Activated naive CD4-positive, alpha-beta T cell treated with anti-CD3 and anti-CD28 coated beads, Interleukin-2, amount 10 ng/mL, durations not matched to agents 7 days and 5 days (primary cell): ENCODE measurements around the gene STK10.

ENCODE experiments used
- CTCF ChIA-PET: fragments of 350-600 bp; sonication (Branson Sonifier 250); formaldehyde crosslinking; loops from one replicate; lab custom pipeline; 2021; ENCODE audit warnings: antibody characterized with exemption; lab: Charles Lee
- DNase-seq: peaks from one replicate; pipeline ENCODE4 v3.0.0-alpha.2; 2020
- H3K27ac Mint-ChIP-seq: one replicate; pipeline ENCODE4 v1.8.0; 2021; ENCODE audit warnings: mild to moderate bottlenecking, moderate library complexity, mixed read lengths
- H3K27me3 Mint-ChIP-seq: one replicate; pipeline ENCODE4 v1.8.0; 2021; ENCODE audit warnings: mild to moderate bottlenecking, mixed read lengths
- H3K36me3 Mint-ChIP-seq: one replicate; pipeline ENCODE4 v1.8.0; 2021; ENCODE audit warnings: mixed read lengths
- H3K4me1 Mint-ChIP-seq: one replicate; pipeline ENCODE4 v1.8.0; 2021; ENCODE audit warnings: mixed read lengths
- H3K4me3 Mint-ChIP-seq: one replicate; pipeline ENCODE4 v1.8.0; 2021; ENCODE audit warnings: mild to moderate bottlenecking, moderate library complexity, mixed read lengths
- H3K9me3 Mint-ChIP-seq: one replicate; pipeline ENCODE4 v1.8.0; 2021; ENCODE audit warnings: mixed read lengths

STK10 gene

GRCh38 chr5:172140120-172140519 lies 47.9 kb downstream of the STK10 start:
- DNase-seq = no peak
- peaks cover 57% of the 10 kb centered on the region for H3K4me1 Mint-ChIP-seq
- H3K4me3 Mint-ChIP-seq = no peak overlapping the region
- H3K9me3 Mint-ChIP-seq = peaks cover 3% of the 10 kb centered on the region
- CTCF ChIA-PET = no interaction called here
- H3K27ac Mint-ChIP-seq = no peak overlapping the region
- no peaks in the 10 kb centered on the region for H3K27me3 Mint-ChIP-seq
- H3K36me3 Mint-ChIP-seq = peaks cover 55% of the 10 kb centered on the region

GRCh38 chr5:172137046-172137445 lies 51.0 kb downstream of the STK10 start:
- Mint-ChIP-seq H3K9me3 (peaks cover 3% of the 10 kb centered on the region), H3K27ac (no peak overlapping the region), H3K4me3 (no peak overlapping the region), H3K4me1 (peaks cover 62% of the 10 kb centered on the region), H3K36me3 (peaks cover 62% of the 10 kb centered on the region), H3K27me3 (no peaks in the 10 kb centered on the region)
- CTCF ChIA-PET = no interaction called here
- DNase-seq = no peak

DNA sequence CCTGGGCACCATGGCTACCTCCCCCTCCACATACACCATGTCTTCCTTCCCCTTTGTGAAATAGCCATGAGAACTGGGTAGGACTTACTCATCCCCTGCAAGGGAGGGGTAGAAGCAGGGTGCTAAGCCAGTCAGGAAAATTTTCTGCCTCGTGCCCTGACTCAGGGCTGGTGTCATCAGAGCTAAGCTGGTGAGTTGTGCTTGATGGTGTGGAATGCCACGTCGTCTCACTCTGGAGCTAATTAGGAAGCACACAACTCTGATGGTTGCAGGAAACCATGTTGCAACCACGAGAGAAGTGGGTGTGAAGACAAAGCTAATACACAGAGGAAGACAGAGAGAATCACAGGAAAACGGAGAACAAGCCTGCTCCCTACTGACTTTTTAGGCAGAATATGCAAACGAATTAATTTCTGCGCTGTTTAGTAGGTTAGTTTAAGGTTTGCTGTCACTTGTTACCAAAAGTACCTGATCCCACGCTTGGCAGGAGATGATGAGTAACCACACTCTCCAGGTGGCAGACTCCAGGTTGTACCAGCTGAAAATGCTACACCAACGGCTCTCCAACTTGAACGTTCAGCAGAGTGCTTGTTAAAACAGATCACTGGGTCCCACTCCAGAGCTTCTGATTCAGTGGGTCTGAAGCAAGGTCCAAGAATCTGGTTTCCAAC lies 54.5 kb downstream of the STK10 start:
- H3K9me3 Mint-ChIP-seq = peaks cover 3% of the 10 kb centered on the region
- no peak overlapping the region for H3K4me3 Mint-ChIP-seq
- peak overlapping the region; percentile 83 for H3K27ac Mint-ChIP-seq
- CTCF ChIA-PET = interaction anchor here (0.7 to 1.6 kb wide), 3 partner anchors 53 to 64 kb away, joined by 4 to 5 read pairs (median 5); partner anchors contain the start of gene STK10
- peaks cover 64% of the 10 kb centered on the region for H3K36me3 Mint-ChIP-seq
- no peaks in the 10 kb centered on the region for H3K27me3 Mint-ChIP-seq
- H3K4me1 Mint-ChIP-seq = peaks cover 51% of the 10 kb centered on the region
- no peak for DNase-seq

- Mint-ChIP-seq H3K27me3 (no peaks in the 10 kb centered on the region), H3K9me3 (no peaks in the 10 kb centered on the region), H3K4me1 (peaks cover 49% of the 10 kb centered on the region), H3K27ac (no peak overlapping the region), H3K4me3 (no peak overlapping the region), H3K36me3 (peaks cover 74% of the 10 kb centered on the region)
- CTCF ChIA-PET = no interaction called here
- no peak for DNase-seq
Observed at GRCh38 chr5:172131690-172132089, 56.3 kb downstream of the STK10 start.

GRCh38 chr5:172129256-172129910 lies 58.6 kb downstream of the STK10 start:
- DNase-seq = no peak
- H3K4me1 Mint-ChIP-seq = peaks cover 40% of the 10 kb centered on the region
- no peaks in the 10 kb centered on the region for H3K9me3 Mint-ChIP-seq
- CTCF ChIA-PET = no interaction called here
- H3K27me3 Mint-ChIP-seq = no peaks in the 10 kb centered on the region
- H3K36me3 Mint-ChIP-seq = peaks cover 77% of the 10 kb centered on the region
- peak overlapping the region; percentile 42 for H3K27ac Mint-ChIP-seq
- no peak overlapping the region for H3K4me3 Mint-ChIP-seq

DNA sequence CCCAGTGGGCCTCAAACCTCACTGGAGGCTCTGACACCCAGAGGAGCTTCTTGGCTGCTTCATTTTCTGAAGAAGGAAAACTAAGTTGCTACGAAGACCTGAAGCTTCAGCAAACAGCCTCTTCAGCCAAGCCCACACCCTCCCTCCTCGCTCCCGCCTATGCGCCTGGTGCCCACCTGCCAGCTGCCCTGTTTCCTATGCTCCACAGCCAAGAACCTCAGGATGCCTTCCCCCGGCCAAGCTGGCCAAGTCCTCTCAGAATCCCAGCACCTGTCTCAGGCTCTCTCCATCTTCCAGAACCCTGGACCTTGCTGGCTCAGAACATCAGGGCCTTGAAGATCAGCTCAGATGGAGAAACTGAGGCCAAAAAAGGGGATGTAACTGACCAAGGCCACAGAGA lies 60.4 kb downstream of the STK10 start:
- H3K4me1 Mint-ChIP-seq = peaks cover 33% of the 10 kb centered on the region

GRCh38 chr5:172123269-172123692 lies 64.7 kb downstream of the STK10 start:
- Mint-ChIP-seq H3K4me1 (peaks cover 40% of the 10 kb centered on the region), H3K9me3 (no peaks in the 10 kb centered on the region), H3K27ac (peak overlapping the region; percentile 37), H3K27me3 (no peaks in the 10 kb centered on the region), H3K4me3 (no peak overlapping the region), H3K36me3 (peaks cover 72% of the 10 kb centered on the region)
- no peak for DNase-seq
- CTCF ChIA-PET = interaction anchor here (1.1 to 1.5 kb wide), 3 partner anchors 10 to 65 kb away, joined by 3 to 10 read pairs (median 4); partner anchors contain the start of gene STK10

More for the DNA sequence above, 60.4 kb downstream of the STK10 start:
- no peaks in the 10 kb centered on the region for H3K9me3 Mint-ChIP-seq
- H3K27me3 Mint-ChIP-seq = no peaks in the 10 kb centered on the region
- DNase-seq = no peak
- H3K36me3 Mint-ChIP-seq = peaks cover 82% of the 10 kb centered on the region
- no peak overlapping the region for H3K4me3 Mint-ChIP-seq
- CTCF ChIA-PET = interaction anchor here (0.6 kb wide), 1 partner anchor 77 kb away, joined by 3 read pairs; no protein-coding TSS in a partner anchor
- no peak overlapping the region for H3K27ac Mint-ChIP-seq

- Mint-ChIP-seq H3K4me1 (peaks cover 62% of the 10 kb centered on the region), H3K36me3 (peaks cover 64% of the 10 kb centered on the region), H3K9me3 (no peaks in the 10 kb centered on the region), H3K4me3 (no peak overlapping the region), H3K27ac (peak overlapping the region; percentile 60), H3K27me3 (no peaks in the 10 kb centered on the region)
- CTCF ChIA-PET = no interaction called here
- DNase-seq = no peak
Observed at GRCh38 chr5:172119921-172120688, 67.9 kb downstream of the STK10 start.

DNA sequence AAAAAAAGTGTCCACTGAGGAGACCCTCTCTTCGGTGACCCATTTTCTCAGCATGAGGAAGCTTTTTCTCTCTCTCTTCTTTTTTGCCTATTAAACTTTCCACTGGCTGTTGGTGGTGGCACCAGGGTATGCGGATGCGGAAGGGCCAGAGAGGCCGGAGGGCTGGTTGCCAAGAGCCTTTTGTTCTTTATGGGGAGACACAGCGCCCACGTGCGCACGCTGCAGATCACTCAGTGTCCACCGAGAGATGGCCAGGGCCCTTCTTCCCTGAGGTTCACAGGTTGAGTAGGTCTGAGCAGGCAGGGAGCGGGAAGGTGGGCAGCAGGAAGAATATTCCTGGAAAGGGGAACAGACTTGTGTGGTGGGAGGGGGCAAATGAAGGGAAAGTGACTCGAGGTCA lies 69.1 kb downstream of the STK10 start:
- H3K9me3 Mint-ChIP-seq = no peaks in the 10 kb centered on the region
- H3K4me1 Mint-ChIP-seq = peaks cover 66% of the 10 kb centered on the region
- CTCF ChIA-PET = no interaction called here
- H3K27me3 Mint-ChIP-seq = no peaks in the 10 kb centered on the region
- DNase-seq = no peak
- no peak overlapping the region for H3K4me3 Mint-ChIP-seq
- peaks cover 60% of the 10 kb centered on the region for H3K36me3 Mint-ChIP-seq
- peak overlapping the region; percentile 86 for H3K27ac Mint-ChIP-seq

- Mint-ChIP-seq H3K4me3 (no peak overlapping the region), H3K27me3 (no peaks in the 10 kb centered on the region), H3K9me3 (no peaks in the 10 kb centered on the region), H3K36me3 (peaks cover 57% of the 10 kb centered on the region), H3K27ac (peak overlapping the region; percentile 77), H3K4me1 (peaks cover 69% of the 10 kb centered on the region)
- no peak for DNase-seq
- CTCF ChIA-PET = interaction anchor here (0.7 to 2.3 kb wide), 3 partner anchors 11 to 70 kb away, joined by 3 to 4 read pairs (median 3); partner anchors contain the start of gene STK10
Observed at GRCh38 chr5:172117977-172118701, 69.9 kb downstream of the STK10 start.

- CTCF ChIA-PET = interaction anchor here (2.3 to 2.7 kb wide), 2 partner anchors 8 to 59 kb away, joined by 4 to 14 read pairs; no protein-coding TSS in a partner anchor
- H3K27ac Mint-ChIP-seq = peak overlapping the region; percentile 96
- no peaks in the 10 kb centered on the region for H3K27me3 Mint-ChIP-seq
- peaks cover 86% of the 10 kb centered on the region for H3K4me1 Mint-ChIP-seq
- peak; percentile 59 for DNase-seq
- peaks cover 55% of the 10 kb centered on the region for H3K36me3 Mint-ChIP-seq
- H3K4me3 Mint-ChIP-seq = peak overlapping the region; percentile 74
- H3K9me3 Mint-ChIP-seq = no peaks in the 10 kb centered on the region
Observed at GRCh38 chr5:172115541-172115982, 72.5 kb downstream of the STK10 start.

DNA sequence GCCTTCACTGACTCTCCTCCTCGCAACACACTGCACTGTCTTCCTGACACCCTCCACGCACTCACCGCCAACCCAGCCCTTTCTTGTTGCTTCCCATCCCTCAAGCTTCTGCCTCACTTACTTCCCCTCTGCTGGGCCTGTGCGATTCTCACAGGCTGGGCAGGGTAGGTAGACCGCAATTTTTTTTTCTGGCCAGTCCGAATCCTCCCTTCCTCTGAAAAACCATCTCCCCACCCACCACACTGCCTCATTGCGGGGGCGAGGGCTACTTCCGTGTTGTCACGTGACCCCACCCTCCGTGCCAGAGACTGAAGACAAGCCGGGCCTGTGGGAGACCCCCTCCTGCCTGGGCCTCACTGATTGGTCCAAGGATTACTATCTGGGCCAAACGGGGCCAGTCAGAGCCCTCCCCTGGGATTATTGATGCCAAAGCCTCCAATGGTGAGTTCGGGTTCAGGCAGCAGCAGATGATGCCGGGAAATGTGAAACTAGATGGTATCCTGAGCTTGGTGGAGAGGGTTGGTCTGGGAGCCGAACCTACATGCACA lies 73.1 kb downstream of the STK10 start:
- peak overlapping the region; percentile 74 for H3K4me3 Mint-ChIP-seq
- CTCF ChIA-PET = interaction anchor here (1.4 to 2.7 kb wide), 2 partner anchors 60 to 72 kb away, joined by 14 to 16 read pairs; no protein-coding TSS in a partner anchor

GRCh38 chr5:172113036-172113435 lies 75.0 kb downstream of the STK10 start:
- Mint-ChIP-seq H3K9me3 (no peaks in the 10 kb centered on the region), H3K4me1 (peaks cover 86% of the 10 kb centered on the region), H3K27ac (peak overlapping the region; percentile 98), H3K27me3 (no peaks in the 10 kb centered on the region), H3K4me3 (peak overlapping the region; percentile 72), H3K36me3 (peaks cover 59% of the 10 kb centered on the region)
- CTCF ChIA-PET = interaction anchor here (1.1 kb wide), 1 partner anchor 10 kb away, joined by 4 read pairs; no protein-coding TSS in a partner anchor
- peak; percentile 91 for DNase-seq

More for the DNA sequence above, 73.1 kb downstream of the STK10 start:
- H3K27me3 Mint-ChIP-seq = no peaks in the 10 kb centered on the region
- H3K4me1 Mint-ChIP-seq = peaks cover 87% of the 10 kb centered on the region
- no peaks in the 10 kb centered on the region for H3K9me3 Mint-ChIP-seq
- peak overlapping the region; percentile 96 for H3K27ac Mint-ChIP-seq
- peaks cover 56% of the 10 kb centered on the region for H3K36me3 Mint-ChIP-seq
- peak; percentile 88 for DNase-seq
